Progenitor cell of endocrine pancreas (in vitro differentiated cells): ENCODE data around the gene CYBC1. TPM values are rescaled to one million over a fixed set of nuclear protein-coding genes. Genes with fewer than 3 reads are reported as not detected.
"Not testable (repeated sequence)": the region's sequence is repeated elsewhere in the genome, so short reads cannot be mapped to it uniquely, and the experiment has no call there.

Source experiments
- DNase-seq: peaks from one replicate; pipeline ENCODE4 v3.0.0; 2021; ENCODE audit warnings: low spot score; ENCODE audit not compliant: unreplicated experiment
- H3K27ac Mint-ChIP-seq: 2 replicates; pipeline ENCODE4 v1.8.0; 2021; ENCODE audit warnings: mild to moderate bottlenecking, moderate library complexity, mixed read lengths
- H3K27me3 Mint-ChIP-seq: 2 replicates; pipeline ENCODE4 v1.8.0; 2021; ENCODE audit warnings: mixed read lengths
- H3K36me3 Mint-ChIP-seq: 2 replicates; pipeline ENCODE4 v1.8.0; 2022; ENCODE audit warnings: mixed read lengths; ENCODE audit not compliant: insufficient read depth
- H3K4me1 Mint-ChIP-seq: 2 replicates; pipeline ENCODE4 v1.8.0; 2021; ENCODE audit warnings: low read depth, mixed read lengths
- H3K4me3 Mint-ChIP-seq: 2 replicates; pipeline ENCODE4 v1.8.0; 2021; ENCODE audit warnings: low read depth, mild to moderate bottlenecking, moderate library complexity, mixed read lengths
- H3K9me3 Mint-ChIP-seq: 2 replicates; pipeline ENCODE4 v1.8.0; 2021; ENCODE audit warnings: low read depth, mixed read lengths
- total RNA-seq: library from RNA; stranded (reverse); gene quantifications from 2 replicates; pipeline ENCODE4 v1.2.1, GENCODE V29; 2021
- TF ChIP-seq, protein P1 (sequence below): fragments of 200-600 bp; sonication (generic); IDR thresholded peaks from one replicate; pipeline ENCODE4 v1.5.0; 2021; ENCODE audit warnings: antibody characterized with exemption, mild to moderate bottlenecking; ENCODE audit not compliant: unreplicated experiment

CYBC1 gene
- total RNA-seq, 1 donor from 2014 or later: 117 TPM

DNA sequence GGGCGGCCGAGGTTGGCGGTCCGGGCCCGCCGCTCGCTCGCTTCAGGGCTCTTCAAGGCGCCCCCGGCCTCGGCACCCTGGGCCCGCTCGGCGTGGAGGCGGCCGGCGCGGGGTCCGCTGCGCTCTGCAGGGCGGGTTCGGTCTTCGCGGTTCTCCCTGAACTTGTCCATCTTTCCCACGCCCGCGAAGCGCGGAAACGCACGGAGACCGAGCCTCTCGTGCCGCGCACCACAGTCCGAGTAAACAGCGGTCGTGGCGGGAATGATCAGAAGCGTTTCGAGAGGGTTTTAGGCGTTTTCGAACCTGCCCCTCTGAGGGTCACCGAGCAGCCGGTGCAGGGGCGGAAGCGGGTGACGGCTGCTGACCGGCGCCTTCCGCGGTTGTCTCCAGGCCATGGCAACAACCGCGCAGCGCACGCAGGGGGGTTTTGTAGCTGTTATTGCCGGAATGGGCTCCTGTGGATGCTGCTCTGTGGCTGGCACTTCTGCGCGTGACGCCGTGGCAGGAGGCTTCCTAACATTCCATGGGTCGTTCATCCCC, 8.4 kb upstream of the CYBC1 start:
- Mint-ChIP-seq H3K27ac (peak overlapping the region; percentile 94), H3K9me3 (peaks cover 3% of the 10 kb centered on the region), H3K36me3 (peaks cover 9% of the 10 kb centered on the region), H3K4me1 (peaks cover 27% of the 10 kb centered on the region), H3K4me3 (peak overlapping the region; percentile 90), H3K27me3 (no peaks in the 10 kb centered on the region)
- no peak for DNase-seq
- TF ChIP-seq, protein P1, sequence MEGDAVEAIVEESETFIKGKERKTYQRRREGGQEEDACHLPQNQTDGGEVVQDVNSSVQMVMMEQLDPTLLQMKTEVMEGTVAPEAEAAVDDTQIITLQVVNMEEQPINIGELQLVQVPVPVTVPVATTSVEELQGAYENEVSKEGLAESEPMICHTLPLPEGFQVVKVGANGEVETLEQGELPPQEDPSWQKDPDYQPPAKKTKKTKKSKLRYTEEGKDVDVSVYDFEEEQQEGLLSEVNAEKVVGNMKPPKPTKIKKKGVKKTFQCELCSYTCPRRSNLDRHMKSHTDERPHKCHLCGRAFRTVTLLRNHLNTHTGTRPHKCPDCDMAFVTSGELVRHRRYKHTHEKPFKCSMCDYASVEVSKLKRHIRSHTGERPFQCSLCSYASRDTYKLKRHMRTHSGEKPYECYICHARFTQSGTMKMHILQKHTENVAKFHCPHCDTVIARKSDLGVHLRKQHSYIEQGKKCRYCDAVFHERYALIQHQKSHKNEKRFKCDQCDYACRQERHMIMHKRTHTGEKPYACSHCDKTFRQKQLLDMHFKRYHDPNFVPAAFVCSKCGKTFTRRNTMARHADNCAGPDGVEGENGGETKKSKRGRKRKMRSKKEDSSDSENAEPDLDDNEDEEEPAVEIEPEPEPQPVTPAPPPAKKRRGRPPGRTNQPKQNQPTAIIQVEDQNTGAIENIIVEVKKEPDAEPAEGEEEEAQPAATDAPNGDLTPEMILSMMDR: no peak

DNA sequence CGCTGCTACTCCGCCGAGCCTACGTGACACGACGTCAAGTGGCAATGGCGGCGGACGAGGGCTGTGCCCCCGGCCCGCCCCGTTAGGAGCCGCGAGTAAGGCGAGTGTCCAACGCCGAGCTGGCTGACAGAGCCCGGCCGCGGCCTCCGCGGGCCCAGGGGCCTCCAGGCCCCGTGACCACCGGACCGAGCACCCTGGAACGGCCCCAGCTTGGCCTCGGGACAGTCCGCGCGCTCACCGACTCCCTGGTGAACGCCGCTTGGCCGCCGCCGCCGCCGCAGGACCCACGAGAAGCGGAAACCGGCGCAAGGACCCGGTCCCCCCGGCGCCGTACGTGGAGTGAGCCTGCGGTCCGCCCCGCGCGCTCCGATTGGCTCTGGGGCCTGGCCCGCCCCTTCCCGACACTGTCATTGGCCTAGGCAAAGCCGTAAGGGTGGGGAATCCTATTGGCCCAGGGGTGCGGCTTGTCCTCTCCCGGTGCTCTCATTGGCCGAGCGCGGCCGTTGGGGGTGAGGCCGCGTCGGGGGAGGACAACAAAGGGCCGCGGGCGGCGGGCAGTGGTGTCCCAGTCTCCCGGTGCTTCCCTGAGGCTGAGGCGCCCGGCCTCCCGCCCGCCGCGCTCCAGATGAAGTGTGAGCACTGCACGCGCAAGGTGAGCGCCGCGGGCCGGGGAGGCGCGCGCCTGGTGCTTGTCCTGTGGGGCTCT, 7.8 kb upstream of the CYBC1 start, which contains the start of gene NARF:
NARF (plus strand) TSS at position 563 of the 706 bp plus-strand sequence; CDS start at position 626, 63 bp downstream.
- DNase-seq: peak; percentile 95
- peaks cover 9% of the 10 kb centered on the region for H3K36me3 Mint-ChIP-seq

DNA sequence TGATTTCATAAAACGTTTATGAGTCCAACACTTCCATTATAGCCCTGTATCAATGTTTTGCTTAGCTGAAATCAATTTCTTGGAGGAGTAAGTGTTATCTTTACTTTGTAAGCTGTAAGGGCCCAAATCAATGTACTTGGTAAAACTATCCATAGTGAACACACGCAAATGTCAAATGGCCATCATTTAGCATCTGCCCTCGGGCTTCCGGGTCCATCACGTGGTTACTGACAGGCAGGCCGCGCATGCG, 7.3 kb upstream of the CYBC1 start:
- TF ChIP-seq, protein P1: no peak

More for the DNA sequence above, 7.8 kb upstream of the CYBC1 start, which contains the start of gene NARF:
- H3K9me3 Mint-ChIP-seq: peaks cover 3% of the 10 kb centered on the region
- H3K27ac Mint-ChIP-seq: peak within 1 kb of the TSS; percentile 96
- no peaks in the 10 kb centered on the region for H3K27me3 Mint-ChIP-seq
- H3K4me1 Mint-ChIP-seq: peaks cover 27% of the 10 kb centered on the region
- TF ChIP-seq, protein P1: no peak
- peak within 1 kb of the TSS; percentile 90 for H3K4me3 Mint-ChIP-seq

DNA sequence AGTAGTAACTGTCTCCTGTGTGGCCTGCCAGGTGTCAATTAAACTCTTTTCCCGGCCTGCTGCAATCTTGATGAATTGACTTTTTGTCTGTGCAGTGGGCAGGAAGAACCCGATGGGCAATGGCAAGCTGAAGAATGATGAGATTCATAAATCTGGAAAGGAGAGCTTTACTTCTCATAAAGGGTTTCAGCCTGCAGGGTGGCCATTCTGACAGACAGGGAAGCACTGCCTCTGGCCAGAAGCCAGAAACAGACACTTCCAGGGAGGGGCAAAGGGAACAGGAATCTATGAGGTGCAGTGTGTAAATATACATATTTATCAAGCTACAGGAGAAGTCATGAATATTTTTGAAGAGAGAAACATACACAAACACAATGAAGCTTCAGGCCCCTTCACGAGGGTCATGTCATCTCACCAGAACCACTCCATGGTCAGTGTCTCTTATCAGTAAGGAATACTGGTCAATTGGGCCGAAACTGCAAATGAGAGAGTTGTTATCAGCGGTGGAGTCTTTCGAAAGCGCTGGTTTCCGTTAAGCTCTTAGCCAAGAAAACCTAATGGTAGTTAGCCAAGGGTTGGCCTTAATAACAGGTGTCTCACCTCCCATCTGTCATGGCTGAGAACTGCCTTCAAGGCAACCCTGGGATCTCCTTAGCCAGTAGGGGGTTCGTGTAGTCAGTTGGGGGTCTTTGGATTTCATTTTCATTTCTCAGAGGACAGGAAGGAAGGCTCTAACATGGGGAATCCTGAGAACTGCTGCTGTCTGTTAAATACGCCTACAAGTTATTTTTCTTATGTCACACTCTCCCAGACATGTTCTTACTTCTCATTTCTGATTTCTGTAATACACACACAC, 6.7 kb upstream of the CYBC1 start:
- H3K4me1 Mint-ChIP-seq: peaks cover 23% of the 10 kb centered on the region
- peaks cover 5% of the 10 kb centered on the region for H3K9me3 Mint-ChIP-seq
- no peak for DNase-seq
- TF ChIP-seq, protein P1: no peak
- no peaks in the 10 kb centered on the region for H3K27me3 Mint-ChIP-seq
- H3K36me3 Mint-ChIP-seq: peaks cover 6% of the 10 kb centered on the region
- H3K27ac Mint-ChIP-seq: peak overlapping the region; percentile 96
- peak overlapping the region; percentile 90 for H3K4me3 Mint-ChIP-seq

More for the DNA sequence above, 7.3 kb upstream of the CYBC1 start:
- DNase-seq: no peak
- Mint-ChIP-seq H3K4me3 (peak overlapping the region; percentile 90), H3K27me3 (no peaks in the 10 kb centered on the region), H3K9me3 (peaks cover 3% of the 10 kb centered on the region), H3K4me1 (peaks cover 27% of the 10 kb centered on the region), H3K36me3 (peaks cover 9% of the 10 kb centered on the region), H3K27ac (peak overlapping the region; percentile 96)

DNA sequence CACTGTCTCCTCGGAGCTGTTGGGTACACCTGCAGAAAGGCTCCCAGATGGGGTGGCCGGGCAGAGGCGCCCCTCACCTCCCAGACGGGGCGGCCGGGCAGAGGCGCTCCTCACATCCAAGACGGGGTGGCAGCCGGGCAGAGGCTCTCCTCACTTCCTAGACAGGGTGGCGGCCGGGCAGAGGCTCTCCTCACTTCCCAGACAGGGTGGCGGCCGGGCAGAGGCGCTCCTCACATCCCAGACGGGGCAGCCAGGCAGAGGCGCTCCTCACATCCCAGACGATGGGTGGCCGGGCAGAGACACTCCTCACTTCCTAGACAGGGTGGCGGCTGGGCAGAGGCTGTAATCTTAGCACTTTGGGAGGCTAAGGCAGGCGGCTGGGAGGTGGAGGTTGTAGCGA, 3.2 kb upstream of the CYBC1 start:
- not testable (repeated sequence) for H3K27ac Mint-ChIP-seq, H3K36me3 Mint-ChIP-seq, DNase-seq, H3K4me3 Mint-ChIP-seq, H3K27me3 Mint-ChIP-seq
- peaks cover 14% of the 10 kb centered on the region for H3K9me3 Mint-ChIP-seq
- peaks cover 15% of the 10 kb centered on the region for H3K4me1 Mint-ChIP-seq

DNA sequence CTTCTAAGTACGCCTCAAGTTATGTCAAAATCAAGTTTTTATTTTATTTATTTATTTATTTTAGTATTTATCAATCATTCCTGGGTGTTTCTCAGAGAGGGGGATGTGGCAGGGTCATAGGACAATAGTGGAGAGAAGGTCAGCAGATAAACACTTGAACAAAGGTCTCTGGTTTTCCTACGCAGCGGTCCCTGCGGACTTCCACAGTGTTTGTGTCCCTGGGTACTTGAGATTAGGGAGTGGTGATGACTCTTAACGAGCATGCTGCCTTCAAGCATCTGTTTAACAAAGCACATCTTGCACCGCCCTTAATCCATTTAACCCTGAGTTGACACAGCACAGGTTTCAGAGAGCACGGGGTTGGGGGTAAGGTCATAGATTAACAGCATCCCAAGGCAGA, 2.6 kb upstream of the CYBC1 start:
- H3K27ac Mint-ChIP-seq, H3K27me3 Mint-ChIP-seq, DNase-seq, H3K36me3 Mint-ChIP-seq, H3K4me3 Mint-ChIP-seq: not testable (repeated sequence)
- peaks cover 14% of the 10 kb centered on the region for H3K9me3 Mint-ChIP-seq
- H3K4me1 Mint-ChIP-seq: peaks cover 15% of the 10 kb centered on the region
